GM19239 (cell line): ENCODE measurements around the gene SOAT2.

Experiments
- DNase-seq: peaks from one replicate; pipeline ENCODE4 v3.0.0; 2011; ENCODE audit warnings: low spot score; ENCODE audit not compliant: insufficient read length
- FAIRE-seq: peaks from 2 replicates; lab custom pipeline; 2011; peaks lifted over from hg19 to GRCh38; lab: Jason Lieb, UNC

SOAT2 gene, protein sequence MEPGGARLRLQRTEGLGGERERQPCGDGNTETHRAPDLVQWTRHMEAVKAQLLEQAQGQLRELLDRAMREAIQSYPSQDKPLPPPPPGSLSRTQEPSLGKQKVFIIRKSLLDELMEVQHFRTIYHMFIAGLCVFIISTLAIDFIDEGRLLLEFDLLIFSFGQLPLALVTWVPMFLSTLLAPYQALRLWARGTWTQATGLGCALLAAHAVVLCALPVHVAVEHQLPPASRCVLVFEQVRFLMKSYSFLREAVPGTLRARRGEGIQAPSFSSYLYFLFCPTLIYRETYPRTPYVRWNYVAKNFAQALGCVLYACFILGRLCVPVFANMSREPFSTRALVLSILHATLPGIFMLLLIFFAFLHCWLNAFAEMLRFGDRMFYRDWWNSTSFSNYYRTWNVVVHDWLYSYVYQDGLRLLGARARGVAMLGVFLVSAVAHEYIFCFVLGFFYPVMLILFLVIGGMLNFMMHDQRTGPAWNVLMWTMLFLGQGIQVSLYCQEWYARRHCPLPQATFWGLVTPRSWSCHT

GRCh38 chr12:53102883-53103807, at the start of gene SOAT2:
Gene SOAT2 (plus strand): TSS chr12:53103486. CDS start chr12:53103578, 92 bp downstream.
- DNase-seq = peak; percentile 64
- FAIRE-seq = peak; percentile 96

GRCh38 chr12:53054112-53054878, 49.0 kb upstream of the SOAT2 start:
- DNase-seq (peak; percentile 95), FAIRE-seq (peak; percentile 97)

DNA sequence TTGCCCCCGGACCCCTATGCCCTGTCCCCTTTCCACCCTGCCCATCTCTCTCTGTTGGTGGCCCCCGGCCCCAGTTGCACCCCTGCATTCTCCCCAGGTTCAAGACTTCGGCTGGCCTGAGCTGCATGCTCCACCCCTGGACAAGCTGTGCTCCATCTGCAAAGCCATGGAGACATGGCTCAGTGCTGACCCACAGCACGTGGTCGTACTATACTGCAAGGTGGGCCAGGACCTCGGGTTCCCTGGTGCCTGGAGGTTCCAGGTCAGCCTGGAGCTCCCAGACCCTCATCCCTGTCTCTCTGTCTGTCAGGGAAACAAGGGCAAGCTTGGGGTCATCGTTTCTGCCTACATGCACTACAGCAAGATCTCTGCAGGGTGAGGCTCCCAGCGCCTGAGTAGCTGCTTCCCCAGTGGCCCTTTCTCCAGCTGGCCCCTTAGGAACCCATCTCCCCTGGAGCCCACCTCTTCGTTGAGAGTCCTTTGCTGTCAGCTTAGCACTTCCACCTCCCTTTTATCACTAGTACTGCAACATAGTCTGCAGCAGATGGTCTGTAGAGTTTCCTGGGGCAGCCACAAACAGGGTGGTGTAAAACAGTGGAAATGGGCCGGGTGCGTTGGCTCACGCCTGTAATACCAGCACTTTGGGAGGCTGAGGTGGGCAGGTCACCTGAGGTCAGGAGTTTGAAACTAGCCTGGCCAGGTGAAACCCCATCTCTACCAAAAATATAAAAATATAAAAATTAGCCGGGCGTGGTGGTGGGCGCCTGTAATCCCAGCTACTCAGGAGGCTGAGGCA, 47.6 kb upstream of the SOAT2 start:
- FAIRE-seq (no peak), DNase-seq (no peak)

- FAIRE-seq = no peak
- DNase-seq = no peak
Measured at GRCh38 chr12:53056296-53056695, 47.0 kb upstream of the SOAT2 start.

DNA sequence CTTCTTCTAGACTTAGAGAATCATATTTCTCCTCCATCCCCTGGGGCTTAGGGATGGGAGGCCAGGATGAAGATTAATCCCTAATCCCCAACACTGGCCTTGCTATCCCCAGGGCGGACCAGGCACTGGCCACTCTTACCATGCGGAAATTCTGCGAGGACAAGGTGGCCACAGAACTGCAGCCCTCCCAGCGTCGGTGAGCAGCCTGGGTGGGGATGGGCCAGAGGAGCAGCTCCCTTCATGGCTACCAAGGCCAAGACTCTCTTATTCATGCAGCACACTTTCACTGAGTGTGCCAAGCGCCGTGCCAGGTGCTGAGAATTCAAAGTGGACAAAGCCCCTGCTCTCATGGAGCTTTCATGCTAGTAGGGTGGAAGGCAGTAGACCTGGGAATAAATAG, 46.4 kb upstream of the SOAT2 start:
- no peak for FAIRE-seq
- no peak for DNase-seq

GRCh38 chr12:53057816-53058500, 45.3 kb upstream of the SOAT2 start:
- no peak for FAIRE-seq
- DNase-seq = no peak

- FAIRE-seq = no peak
Measured at GRCh38 chr12:53058674-53059433, 44.4 kb upstream of the SOAT2 start.

GRCh38 chr12:53059434-53060063, 43.7 kb upstream of the SOAT2 start:
- FAIRE-seq (no peak), DNase-seq (no peak)

More at GRCh38 chr12:53058674-53059433, 44.4 kb upstream of the SOAT2 start:
- no peak for DNase-seq

DNA sequence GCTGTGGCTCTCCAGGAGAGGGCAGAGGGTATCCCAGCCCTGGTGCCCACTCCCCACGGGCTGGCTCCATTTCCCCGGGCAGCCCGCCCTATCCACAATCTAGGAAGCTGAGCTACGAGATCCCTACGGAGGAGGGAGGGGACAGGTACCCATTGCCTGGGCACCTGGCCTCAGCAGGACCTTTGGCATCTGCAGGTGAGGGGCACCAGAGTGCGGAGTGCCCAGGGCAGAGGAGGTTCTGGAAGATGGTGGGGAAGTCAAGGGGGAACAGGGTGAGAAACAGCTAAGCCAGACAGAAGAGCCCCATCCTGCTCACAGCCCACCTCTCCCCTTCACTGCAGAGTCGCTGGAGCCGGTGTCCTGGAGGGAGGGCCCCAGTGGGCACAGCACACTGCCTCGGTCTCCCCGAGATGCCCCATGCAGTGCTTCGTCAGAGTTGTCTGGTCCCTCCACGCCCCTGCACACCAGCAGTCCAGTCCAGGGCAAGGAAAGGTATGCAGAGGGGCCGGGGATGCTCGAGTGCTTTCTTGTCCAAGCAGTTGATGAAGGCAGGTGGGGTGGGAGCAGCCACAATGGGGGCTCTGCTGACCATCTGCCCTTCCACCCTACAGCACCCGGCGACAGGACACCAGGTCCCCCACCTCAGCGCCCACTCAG, 43.1 kb upstream of the SOAT2 start:
- no peak for FAIRE-seq
- no peak for DNase-seq

DNA sequence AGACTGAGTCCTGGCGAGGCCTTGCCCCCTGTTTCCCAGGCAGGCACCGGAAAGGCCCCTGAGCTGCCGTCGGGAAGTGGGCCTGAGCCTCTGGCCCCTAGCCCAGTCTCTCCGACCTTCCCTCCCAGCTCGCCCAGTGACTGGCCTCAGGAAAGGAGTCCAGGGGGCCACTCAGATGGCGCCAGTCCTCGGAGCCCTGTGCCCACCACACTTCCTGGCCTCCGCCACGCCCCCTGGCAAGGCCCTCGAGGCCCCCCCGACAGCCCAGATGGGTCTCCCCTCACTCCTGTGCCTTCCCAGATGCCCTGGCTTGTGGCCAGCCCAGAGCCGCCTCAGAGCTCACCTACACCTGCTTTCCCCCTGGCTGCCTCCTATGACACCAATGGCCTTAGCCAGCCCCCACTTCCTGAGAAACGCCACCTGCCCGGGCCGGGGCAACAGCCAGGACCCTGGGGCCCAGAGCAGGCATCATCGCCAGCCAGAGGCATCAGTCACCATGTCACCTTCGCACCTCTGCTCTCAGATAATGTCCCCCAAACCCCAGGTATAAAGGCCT, 42.5 kb upstream of the SOAT2 start:
- no peak for DNase-seq
- no peak for FAIRE-seq

DNA sequence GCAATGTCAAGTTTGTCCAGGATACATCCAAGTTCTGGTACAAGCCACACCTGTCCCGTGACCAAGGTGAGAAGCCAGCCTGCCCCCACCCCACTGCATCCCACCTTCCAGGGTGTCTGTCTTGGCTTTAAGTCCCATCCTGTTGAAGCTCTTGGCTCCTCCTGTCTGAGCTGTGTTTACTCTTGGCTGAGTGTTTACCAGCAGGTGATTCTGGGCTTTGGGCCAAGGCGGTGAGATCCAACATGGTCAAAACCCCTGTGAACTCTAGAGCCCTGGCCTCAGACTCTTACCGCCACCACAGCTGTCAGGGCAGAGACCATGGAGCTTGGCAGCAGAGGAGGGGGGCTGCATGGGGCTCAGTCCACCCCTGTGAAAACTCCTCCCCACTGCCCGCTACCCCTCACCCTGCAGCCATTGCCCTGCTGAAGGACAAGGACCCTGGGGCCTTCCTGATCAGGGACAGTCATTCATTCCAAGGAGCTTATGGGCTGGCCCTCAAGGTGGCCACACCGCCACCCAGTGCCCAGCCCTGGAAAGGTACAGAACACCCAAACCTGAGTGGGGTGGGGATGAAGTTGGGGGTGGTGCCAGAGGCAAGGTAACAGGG, 41.8 kb upstream of the SOAT2 start:
- DNase-seq (no peak), FAIRE-seq (no peak)

DNA sequence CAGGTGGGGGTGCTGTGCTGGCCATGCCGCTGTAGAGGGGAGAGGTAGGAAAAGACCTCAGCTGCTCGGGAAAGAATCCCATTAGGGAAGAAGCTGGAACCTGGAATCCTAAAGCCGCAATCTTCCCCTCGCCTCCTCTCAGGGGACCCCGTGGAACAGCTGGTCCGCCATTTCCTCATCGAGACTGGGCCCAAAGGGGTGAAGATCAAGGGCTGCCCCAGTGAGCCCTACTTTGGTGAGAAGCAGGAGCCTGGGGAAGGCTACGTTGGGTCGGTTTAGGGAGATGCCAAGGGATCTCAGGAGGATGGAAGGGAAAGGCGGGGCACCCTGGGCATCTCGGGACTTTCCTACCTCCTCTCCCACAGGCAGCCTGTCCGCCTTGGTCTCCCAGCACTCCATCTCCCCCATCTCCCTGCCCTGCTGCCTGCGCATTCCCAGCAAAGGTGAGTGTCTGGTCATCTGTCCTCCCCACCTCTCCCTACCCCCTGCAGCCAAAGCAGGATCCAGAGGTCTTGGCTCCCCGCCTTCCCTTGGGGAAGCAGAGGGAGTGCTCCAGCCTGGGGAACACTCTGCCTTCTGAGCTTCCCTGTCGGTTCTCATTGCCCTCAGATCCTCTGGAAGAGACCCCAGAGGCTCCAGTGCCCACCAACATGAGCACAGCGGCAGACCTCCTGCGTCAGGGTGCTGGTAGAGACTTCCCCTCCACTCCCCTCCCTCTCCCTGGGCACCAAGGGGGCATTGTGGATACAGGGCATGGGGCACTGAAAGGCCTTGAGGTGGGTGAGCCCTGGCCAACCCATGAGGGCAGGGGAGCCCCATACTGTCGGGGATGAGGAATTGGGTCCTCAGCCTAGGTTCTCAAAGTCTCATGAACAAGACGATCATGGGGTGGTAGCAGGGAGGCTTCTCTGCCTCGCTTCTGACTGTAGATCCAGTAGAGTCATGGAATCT, 41.0 kb upstream of the SOAT2 start:
- FAIRE-seq (no peak), DNase-seq (no peak)

GRCh38 chr12:53062977-53063707, 40.1 kb upstream of the SOAT2 start:
- no peak for FAIRE-seq
- no peak for DNase-seq

DNA sequence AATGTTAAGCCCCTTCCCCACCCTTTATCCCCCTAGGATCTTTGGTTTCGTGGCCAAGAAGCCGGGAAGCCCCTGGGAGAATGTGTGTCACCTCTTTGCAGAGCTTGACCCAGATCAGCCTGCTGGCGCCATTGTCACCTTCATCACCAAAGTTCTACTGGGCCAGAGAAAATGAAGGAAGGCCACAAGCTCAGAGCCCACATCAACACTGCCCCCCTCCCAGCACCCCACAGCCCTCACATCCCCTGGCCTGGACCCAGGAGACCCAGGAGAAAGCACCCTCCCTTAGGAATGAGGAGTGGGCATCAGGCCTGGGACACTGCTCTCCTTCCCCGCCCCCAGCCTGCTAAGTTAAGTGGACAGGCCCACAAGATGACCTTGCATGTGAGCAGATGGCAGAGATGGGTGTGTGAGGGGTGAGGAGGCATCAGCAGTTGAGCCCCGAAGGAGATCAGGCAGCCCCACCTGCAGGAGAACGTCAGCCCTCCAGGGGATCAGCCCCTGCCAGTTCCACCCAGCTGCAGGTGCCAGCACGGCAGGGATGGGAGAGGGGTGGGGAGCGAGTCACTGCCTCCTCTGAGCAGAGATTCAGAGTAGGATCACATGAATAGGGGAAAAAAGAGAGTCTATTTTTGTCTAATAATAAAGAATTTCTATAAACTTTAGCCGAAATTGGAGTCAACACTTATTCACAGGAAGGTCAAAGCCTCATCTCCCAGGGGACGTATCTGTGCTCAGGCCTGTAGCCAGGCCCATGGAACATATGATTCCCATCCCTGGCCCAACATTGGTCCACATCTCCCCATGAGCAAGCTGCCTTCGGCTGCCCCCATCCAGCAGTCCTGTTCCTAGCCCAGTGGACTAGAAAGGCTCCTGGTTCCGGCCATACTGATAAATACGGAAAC, 39.3 kb upstream of the SOAT2 start:
- DNase-seq = no peak
- FAIRE-seq = no peak
